ENCODE results near the gene FBLN2. TPM values are rescaled to one million over a fixed set of nuclear protein-coding genes. Genes with fewer than 3 reads are reported as not detected.

Gene FBLN2
- polyA plus RNA-seq, 1 of the 3 experiments (the other 2 are of a cell fraction), result 5.2 TPM

GRCh38 chr3:13638927-13639326, 90.0 kb downstream of the FBLN2 start:
- Histone ChIP-seq H3K36me3 (replicated peaks in 1 of 2; ENCODE audit: control insufficient read depth in 1 of 2, insufficient read depth in 2 of 2, low read length in 1 of 2) (no peaks in the 10 kb centered on the region), H3K27ac (ENCODE audit: low read depth in 2 of 2, low read length in 1 of 2) (no peak overlapping the region), H3K9me3 (no peaks in the 10 kb centered on the region), H3K9me2 (no peaks in the 10 kb centered on the region), H3K9ac (no peak overlapping the region), H3K27me3 (ENCODE audit: insufficient read depth) (no peaks in the 10 kb centered on the region), H3K4me1 (ENCODE audit: control insufficient read depth in 1 of 2, insufficient read depth in 2 of 2, low read depth in 1 of 2, low read length in 1 of 2) (peaks cover 0 to 6% of the 10 kb centered on the region in 2 experiments; a peak in 1 of 4 replicates), H4K20me1 (ENCODE audit: insufficient read depth) (no peaks in the 10 kb centered on the region), H3K4me2 (no peak overlapping the region), H3F3A (replicated peaks; ENCODE audit: insufficient read depth) (no peaks in the 10 kb centered on the region), H3K79me2 (ENCODE audit: insufficient read depth) (no peaks in the 10 kb centered on the region), H3K4me3 (ENCODE audit: low read depth in 2 of 2, low read length in 1 of 2) (no peak overlapping the region), H2AFZ (ENCODE audit: low read depth) (no peak overlapping the region)
- ChIA-PET POLR2A (no interaction called here), CTCF (interaction anchor here (0.6 to 24.4 kb wide), 6 partner anchors 10 to 241 kb away, joined by 3 to 872 read pairs (median 5); partner anchors contain the start of gene WNT7A)
- TF ChIP-seq NRF1 (IDR thresholded peaks at IDR 0.05; ENCODE audit: low read depth, low read length), result no peak
- TF ChIP-seq USF2 (IDR thresholded peaks at IDR 0.05; ENCODE audit: borderline replicate concordance, low read depth, low read length), result no peak
- no peak for TF ChIP-seq EZH2phosphoT487 (IDR thresholded peaks at IDR 0.05; ENCODE audit: borderline replicate concordance, low read depth)
- no peak for TF ChIP-seq YY1 (IDR thresholded peaks at IDR 0.05; ENCODE audit: low read depth)
- TF ChIP-seq TCF12 (IDR thresholded peaks at IDR 0.05), result no peak
- TF ChIP-seq RFX5 (IDR thresholded peaks at IDR 0.05; ENCODE audit: low read length), result no peak
- 75% methylated on average over 7 of the region's 17 CpGs for WGBS (ENCODE audit: low lambda C conversion rate)
- no peak for DNase-seq

- Histone ChIP-seq H3F3A (replicated peaks; ENCODE audit: insufficient read depth) (no peaks in the 10 kb centered on the region), H3K27me3 (ENCODE audit: insufficient read depth) (no peaks in the 10 kb centered on the region; the same call in 1 of the 2 replicates), H3K27ac (ENCODE audit: low read depth in 2 of 2, low read length in 1 of 2) (no peak overlapping the region), H3K9me3 (no peaks in the 10 kb centered on the region), H3K4me2 (no peak overlapping the region), H3K36me3 (replicated peaks in 1 of 2; ENCODE audit: control insufficient read depth in 1 of 2, insufficient read depth in 2 of 2, low read length in 1 of 2) (no peaks in the 10 kb centered on the region), H3K9me2 (no peaks in the 10 kb centered on the region), H3K9ac (no peak overlapping the region), H3K4me1 (ENCODE audit: control insufficient read depth in 1 of 2, insufficient read depth in 2 of 2, low read depth in 1 of 2, low read length in 1 of 2) (no peaks in the 10 kb centered on the region; a peak in 1 of 4 replicates), H4K20me1 (ENCODE audit: insufficient read depth) (no peaks in the 10 kb centered on the region), H3K79me2 (ENCODE audit: insufficient read depth) (no peaks in the 10 kb centered on the region), H2AFZ (ENCODE audit: low read depth) (no peak overlapping the region), H3K4me3 (ENCODE audit: low read depth in 2 of 2, low read length in 1 of 2) (no peak overlapping the region)
- POLR2A ChIA-PET, result no interaction called here
- 56% methylated on average over 6 of the region's 6 CpGs for WGBS (ENCODE audit: low lambda C conversion rate)
- no peak for DNase-seq
- CTCF ChIA-PET, result interaction anchor here (0.6 to 24.4 kb wide), 4 partner anchors 16 to 150 kb away, joined by 3 to 872 read pairs (median 4); no protein-coding TSS in a partner anchor
- TF ChIP-seq FOXM1 (IDR thresholded peaks at IDR 0.05; ENCODE audit: low read depth) (no peak), CTCF (IDR thresholded peaks at IDR 0.05) (no peak), JUND (IDR thresholded peaks at IDR 0.05) (no peak), RCOR1 (IDR thresholded peaks at IDR 0.05; ENCODE audit: low read length) (no peak), SMC3 (IDR thresholded peaks at IDR 0.05; ENCODE audit: low read depth, low read length) (no peak), IRF3 (IDR thresholded peaks at IDR 0.05; ENCODE audit: low read depth, low read length) (no peak), TAF1 (IDR thresholded peaks at IDR 0.05; ENCODE audit: borderline replicate concordance, low read depth, low read length) (no peak), RFX5 (IDR thresholded peaks at IDR 0.05; ENCODE audit: low read length) (no peak), RXRA (IDR thresholded peaks at IDR 0.05; ENCODE audit: borderline replicate concordance, low read depth) (no peak), GABPA (IDR thresholded peaks at IDR 0.05; ENCODE audit: low read depth) (no peak), CHD2 (IDR thresholded peaks at IDR 0.05; ENCODE audit: low read length, partially characterized antibody) (no peak), NFIC (IDR thresholded peaks at IDR 0.05; ENCODE audit: borderline replicate concordance) (no peak), GATA2 (CRISPR knock-in tag; IDR thresholded peaks at IDR 0.05) (no peak), ELF1 (IDR thresholded peaks at IDR 0.05) (no peak), PBX3 (IDR thresholded peaks at IDR 0.05) (no peak), ZBTB33 (IDR thresholded peaks at IDR 0.05; ENCODE audit: borderline replicate concordance, low read depth) (no peak), NRF1 (IDR thresholded peaks at IDR 0.05; ENCODE audit: low read depth, low read length) (no peak), MEF2A (IDR thresholded peaks at IDR 0.05; ENCODE audit: borderline replicate concordance, low read depth) (no peak)
Observed at GRCh38 chr3:13642597-13642996, 93.7 kb downstream of the FBLN2 start.

Measured in SK-N-SH (cell line).